Cardiac septum (tissue), 1 donor: ENCODE measurements around the gene CEP72. TPM values are rescaled to one million over a fixed set of nuclear protein-coding genes. Genes with fewer than 3 reads are reported as not detected.
"Not testable (repeated sequence)": the region's sequence is repeated elsewhere in the genome, so short reads cannot be mapped to it uniquely, and the experiment has no call there.

Experiments used
- DNase-seq: peaks from one replicate; pipeline ENCODE4 v3.0.0-alpha.2; 2020; ENCODE audit warnings: low spot score
- intact Hi-C: fragments of 100-400 bp; cut with DNase I; formaldehyde crosslinking; loops from one replicate; pipeline ENCODE4 v1.14.0; 2022
- long read RNA-seq: library from polyadenylated mRNA; unstranded; transcript quantifications from one replicate; pipeline ENCODE4 v2.0.0, GENCODE V29; 2021
- total RNA-seq: library from RNA; stranded (reverse); fragmentation: NEBNext Ultra II Directional; extraction: Animal tissue kit (Norgen Biotek cat#: 25700); gene quantifications from one replicate; pipeline ENCODE4 v1.2.1, GENCODE V29; 2021
- donor health status: DM: no; HTN: no; CAD: no.

CEP72 gene, protein sequence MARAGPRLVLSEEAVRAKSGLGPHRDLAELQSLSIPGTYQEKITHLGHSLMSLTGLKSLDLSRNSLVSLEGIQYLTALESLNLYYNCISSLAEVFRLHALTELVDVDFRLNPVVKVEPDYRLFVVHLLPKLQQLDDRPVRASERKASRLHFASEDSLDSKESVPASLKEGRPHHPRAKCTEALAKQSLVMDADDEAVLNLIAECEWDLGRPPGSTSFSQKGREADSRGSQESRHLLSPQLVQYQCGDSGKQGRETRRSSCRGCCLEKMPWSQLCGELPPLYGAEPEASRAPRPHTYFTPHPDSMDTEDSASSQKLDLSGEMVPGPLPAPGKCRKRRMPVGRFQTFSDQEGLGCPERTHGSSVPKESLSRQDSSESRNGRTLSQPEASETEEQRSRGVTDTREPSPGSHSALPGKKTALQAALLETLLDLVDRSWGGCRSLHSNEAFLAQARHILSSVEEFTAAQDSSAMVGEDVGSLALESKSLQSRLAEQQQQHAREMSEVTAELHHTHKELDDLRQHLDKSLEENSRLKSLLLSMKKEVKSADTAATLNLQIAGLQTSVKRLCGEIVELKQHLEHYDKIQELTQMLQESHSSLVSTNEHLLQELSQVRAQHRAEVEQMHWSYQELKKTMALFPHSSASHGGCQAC
- 0.86 TPM for total RNA-seq
- long read RNA-seq, partial matches to known transcripts, result 0 of 3 reads
- long read RNA-seq, other reads (novel, unspliced or antisense), result 2 of 3 reads

DNA sequence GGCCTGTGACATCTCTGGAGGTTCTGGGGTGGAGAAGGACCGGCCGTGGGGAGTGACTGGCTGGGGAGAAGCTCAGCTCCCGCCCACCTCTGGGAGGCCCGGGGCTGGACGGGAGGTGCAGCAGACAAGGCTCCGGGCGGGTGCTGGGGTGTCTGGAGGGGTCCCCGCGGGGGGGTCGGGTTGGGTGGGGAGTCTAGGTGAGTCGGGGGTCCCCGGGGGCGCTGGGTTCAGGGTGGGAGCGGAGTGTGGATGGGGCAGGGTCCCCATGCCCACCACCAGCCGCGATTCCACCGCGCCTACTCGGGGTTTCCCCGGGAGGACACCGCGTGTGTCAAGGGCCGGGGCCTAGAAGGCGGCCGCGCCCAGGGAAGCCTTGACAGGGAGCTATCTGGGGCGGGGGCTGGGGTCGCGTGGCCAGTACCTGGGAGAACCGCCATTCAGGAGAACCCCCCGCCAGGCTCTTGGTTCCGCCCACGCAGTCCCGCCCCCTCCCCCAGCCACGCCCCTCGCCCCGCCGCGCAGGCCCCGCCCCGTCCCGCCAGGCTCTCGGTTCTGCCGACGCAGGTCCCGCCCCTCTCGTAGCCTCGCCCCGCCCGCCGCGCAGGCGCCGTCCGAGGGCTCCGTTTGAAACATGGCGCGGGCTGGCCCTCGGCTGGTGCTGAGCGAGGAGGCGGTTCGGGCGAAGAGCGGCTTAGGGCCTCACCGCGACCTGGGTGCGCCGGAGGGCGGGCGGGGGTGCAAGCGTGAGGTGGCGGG, at the start of gene CEP72:
Gene CEP72, plus strand, starts transcription at position 610 of the 756 bp plus-strand sequence. Its CDS starts 22 bp downstream, at position 632.
- intact Hi-C loops, result loop anchor here (5.0 kb wide), 1 partner anchor 140 kb away; no protein-coding TSS in a partner anchor
- DNase-seq, result peak; percentile 97

GRCh38 chr5:565782-566440, 46.2 kb upstream of the CEP72 start:
- DNase-seq, result peak; percentile 60
- intact Hi-C loops, result no loop called here

DNA sequence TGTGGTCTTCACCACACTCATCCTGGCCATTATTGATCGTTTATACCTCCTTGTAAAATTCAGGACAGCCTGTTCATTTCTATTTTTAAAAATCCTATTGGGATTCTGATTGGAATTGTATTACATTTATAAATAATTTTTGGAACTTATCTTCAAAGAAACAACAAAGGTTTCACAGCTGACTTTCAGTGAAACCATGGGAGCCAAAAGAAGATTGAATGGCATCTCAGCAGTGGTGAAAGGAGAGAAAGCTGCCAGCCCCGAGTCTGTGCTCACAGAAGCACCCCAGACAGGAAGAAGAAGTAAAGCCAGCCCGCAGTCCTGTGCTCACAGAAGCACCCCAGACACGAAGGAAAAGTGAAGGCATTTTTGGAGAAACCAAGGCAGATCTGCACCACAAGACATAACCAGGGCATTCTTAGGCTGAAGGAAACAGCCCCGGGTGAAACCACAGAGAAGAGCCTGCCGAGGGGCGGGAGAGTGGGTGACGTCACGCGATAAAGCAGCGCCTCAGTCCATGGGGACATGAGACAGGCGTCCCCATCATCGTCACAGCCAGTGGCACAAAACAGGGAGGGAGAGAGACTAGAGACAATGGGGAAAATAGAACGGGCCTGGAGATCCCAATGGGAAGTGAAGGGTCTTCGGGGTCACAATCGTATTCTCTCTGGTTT, 45.4 kb upstream of the CEP72 start:
- DNase-seq, result no peak
- intact Hi-C loops, result no loop called here

- intact Hi-C loops, result no loop called here
Observed at GRCh38 chr5:567664-568060, 44.5 kb upstream of the CEP72 start.

DNA sequence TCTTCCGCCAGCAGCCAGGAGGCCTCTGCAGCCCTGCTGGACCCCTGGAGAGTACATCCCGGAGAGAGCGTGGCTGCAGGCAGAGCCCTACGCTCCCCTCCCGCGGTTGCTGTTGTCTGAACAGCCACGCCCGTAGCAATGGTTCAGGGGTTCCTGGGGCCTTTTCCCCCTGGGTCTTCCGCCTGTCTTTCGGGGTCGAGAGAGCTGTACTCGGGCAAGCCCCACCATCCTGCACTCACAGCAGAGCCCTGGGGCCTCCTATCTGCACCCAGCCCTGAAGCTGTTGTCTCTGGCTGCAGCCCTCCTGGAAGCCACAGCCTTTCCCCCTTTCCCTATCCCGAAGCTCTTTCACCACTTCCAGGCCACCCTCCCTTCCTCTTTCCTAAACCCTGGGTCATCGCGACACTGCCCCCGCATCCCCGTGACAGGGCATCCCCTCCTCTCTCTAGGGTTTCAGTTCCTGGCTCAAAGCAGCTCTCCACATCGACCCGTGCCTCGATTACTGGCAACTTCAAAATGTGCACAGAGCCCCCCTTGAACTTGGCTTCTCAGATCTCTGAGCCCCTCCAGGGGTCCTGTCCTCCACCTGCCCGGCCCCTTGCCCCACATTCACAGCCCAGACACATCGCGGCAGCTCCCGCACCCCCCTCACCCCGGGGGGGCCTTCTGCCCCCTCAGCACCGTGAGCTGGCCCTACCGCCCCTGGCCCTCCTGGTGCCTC, 43.9 kb upstream of the CEP72 start:
- DNase-seq, result peak; percentile 71
- intact Hi-C loops, result no loop called here

More at GRCh38 chr5:567664-568060, 44.5 kb upstream of the CEP72 start:
- DNase-seq, result peak; percentile 55

DNA sequence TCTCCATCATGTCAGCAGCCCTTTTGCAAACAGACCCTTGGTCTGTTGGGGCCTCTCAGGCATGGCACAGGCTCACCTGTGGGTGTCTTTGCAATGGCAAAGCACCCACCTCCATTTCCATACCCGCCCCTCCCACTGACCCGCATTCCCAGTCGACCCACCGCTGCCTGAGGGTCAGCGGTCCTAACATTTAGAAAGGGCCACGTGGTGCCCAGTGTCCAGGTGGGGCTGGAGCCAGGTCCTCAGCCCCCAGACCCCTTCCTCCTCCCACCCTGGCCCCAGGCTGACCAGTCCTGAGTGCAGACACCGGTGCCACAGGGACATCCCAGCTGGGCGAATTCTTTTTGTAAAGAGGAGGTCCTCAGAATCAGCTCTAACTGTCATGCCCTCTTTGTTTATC, 43.3 kb upstream of the CEP72 start:
- intact Hi-C loops, result no loop called here
- DNase-seq, result no peak

DNA sequence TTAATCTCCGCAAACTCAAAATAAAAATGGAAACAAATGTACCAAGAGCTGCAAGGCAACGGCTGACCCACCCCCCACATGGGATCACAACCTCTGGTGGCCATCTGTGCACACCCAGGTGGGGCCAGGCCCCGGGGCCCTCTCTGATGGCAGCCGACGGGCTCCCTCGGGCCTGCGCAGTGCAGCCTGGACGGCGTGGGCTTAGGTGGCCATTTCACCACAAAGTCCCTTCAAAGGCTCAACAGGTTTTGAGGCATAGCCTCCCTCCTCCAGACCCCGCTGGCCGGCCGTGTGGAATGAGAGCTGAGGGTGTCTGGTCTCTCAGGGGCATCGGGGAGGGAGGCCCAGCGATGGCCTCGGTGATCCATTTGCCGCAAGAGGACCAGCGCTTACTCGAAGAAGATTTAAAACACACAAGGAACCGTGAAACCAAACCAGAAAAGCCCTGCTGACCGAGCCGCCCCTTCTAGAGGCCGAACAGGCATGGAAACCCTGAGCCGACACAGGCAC, 42.7 kb upstream of the CEP72 start:
- DNase-seq, result peak; percentile 72
- intact Hi-C loops, result no loop called here

GRCh38 chr5:569868-570361, 42.2 kb upstream of the CEP72 start:
- intact Hi-C loops, result no loop called here
- peak; percentile 67 for DNase-seq

DNA sequence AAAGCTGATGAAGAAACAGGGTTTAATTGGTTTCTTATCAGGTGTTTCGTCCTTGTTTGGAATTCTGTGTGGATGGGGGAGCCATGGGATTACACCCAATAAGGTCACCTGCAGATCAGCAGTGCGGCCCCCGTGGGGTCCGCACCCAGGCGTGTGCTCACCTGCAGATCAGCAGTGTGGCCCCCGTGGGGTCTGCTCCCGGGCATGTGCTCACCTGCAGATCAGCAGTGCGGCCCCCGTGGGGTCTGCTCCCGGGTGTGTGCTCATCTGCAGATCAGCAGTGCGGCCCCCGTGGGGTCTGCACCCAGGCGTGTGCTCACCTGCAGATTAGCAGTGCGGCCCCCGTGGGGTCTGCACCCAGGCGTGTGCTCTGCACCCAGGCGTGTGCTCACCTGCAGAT, 41.7 kb upstream of the CEP72 start:
- intact Hi-C loops, result no loop called here
- DNase-seq, result no peak

DNA sequence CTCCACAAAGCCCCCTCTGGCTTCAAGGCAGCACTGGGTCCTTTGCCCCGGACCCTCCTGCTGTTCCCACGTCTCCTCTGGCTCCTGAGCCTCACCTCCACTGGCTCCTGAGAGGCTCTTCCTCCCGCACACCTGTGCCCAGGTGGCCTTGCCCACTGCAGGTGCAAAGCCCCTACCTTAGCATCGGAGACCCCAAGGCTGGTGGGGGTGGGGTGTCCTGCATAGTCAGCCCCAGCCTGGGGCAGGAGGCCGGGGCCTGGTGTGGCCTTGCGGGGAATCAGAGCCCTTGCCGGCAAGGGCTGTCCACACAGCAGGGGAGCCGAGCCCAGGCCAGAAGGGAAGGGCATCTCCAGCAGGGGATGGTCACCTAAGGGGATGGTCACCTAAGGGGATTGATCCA, 41.3 kb upstream of the CEP72 start:
- intact Hi-C loops, result no loop called here
- DNase-seq, result no peak

DNA sequence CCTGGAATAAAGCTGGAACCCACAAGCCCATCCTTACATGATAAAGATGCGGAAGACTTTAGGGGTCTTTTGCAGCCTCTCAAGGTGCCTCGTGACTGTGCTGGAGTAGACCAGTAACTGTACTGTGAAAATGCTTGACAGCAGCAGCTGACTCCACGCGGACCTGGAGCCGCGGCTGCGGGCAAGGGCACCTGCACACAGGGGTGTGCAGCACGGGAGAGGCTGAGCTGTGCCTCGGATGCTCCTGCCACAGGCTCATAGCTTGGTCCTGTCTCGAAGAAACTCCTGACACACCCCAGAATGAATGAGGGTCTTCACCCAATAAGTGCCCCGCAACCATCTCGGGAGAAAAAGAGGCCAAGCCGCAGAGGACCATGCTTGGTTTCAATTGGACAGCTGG, 40.3 kb upstream of the CEP72 start:
- DNase-seq, result no peak
- intact Hi-C loops, result no loop called here

- intact Hi-C loops, result no loop called here
- no peak for DNase-seq
Observed at GRCh38 chr5:572398-573019, 39.6 kb upstream of the CEP72 start.

- no peak for DNase-seq
- intact Hi-C loops, result no loop called here
Observed at GRCh38 chr5:573206-573605, 38.9 kb upstream of the CEP72 start.

GRCh38 chr5:573976-574375, 38.2 kb upstream of the CEP72 start:
- no peak for DNase-seq
- intact Hi-C loops, result no loop called here

DNA sequence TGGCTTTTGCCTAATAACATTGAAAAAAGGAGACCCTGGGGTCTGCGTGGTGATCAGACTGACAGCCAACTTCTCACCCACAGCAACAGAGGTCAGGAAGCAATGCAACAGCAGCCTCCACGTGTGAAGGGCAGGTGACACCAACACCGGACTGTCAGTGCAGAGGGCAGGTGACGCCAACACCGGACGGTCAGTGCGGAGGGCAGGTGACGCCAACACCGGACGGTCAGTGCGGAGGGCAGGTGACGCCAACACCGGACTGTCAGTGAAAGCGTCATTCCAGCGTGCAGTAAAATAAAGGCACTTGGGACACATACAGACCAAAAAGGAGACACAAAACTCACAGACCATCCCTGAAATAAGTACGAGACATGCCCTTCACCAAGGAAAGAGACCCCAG, 37.2 kb upstream of the CEP72 start:
- no peak for DNase-seq
- intact Hi-C loops, result no loop called here

DNA sequence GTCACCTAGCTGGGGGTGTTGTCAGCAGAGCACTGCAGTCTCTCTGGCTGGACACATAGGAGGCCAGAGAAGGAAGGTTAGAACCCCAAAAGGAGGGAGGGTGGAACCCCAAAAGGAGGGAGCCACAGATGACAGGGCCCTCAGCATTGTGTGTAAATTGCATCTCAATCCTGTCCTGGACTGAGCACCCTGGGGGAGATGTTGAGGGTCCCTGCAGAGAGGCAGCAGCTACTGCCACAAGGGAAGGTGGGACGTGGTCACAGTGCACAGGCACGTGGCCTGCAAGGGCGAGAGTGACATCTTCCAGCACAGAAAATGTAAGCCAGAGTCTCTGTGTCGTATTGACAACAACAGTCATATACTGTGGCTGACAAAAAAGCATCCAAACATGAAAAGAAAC, 36.5 kb upstream of the CEP72 start:
- intact Hi-C loops, result no loop called here
- no peak for DNase-seq

GRCh38 chr5:577214-577613, 34.9 kb upstream of the CEP72 start:
- intact Hi-C loops, result not testable (repeated sequence)
- peak; percentile 10 for DNase-seq

DNA sequence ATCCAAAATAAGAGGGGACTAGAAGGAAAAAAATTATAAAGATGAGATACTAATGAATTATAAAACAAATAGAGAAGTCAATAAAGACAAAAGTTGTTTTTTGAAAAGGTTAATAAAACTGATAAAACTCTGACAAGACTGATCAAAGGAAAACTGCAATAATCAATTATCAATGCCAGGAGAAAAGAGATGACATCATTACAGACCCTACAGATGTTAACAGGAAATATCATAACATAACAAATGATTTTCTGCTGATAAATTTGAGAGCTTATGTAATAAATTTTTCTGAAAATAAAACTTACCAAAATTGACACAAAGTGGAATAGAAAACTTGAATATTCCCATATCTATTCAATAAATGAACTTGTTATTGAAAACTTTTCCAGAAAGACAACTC, 34.3 kb upstream of the CEP72 start:
- intact Hi-C loops, result no loop called here
- no peak for DNase-seq
